NCI-H345 treated with DMSO at 0.1 percent for 48 hours (cell line): ENCODE data around the gene RFTN1.

ENCODE experiments used
- DNase-seq: peaks from one replicate; lab custom pipeline; 2025; ENCODE audit not compliant: unreplicated experiment; lab: John Stamatoyannopoulos, UW

The RFTN1 gene

DNA sequence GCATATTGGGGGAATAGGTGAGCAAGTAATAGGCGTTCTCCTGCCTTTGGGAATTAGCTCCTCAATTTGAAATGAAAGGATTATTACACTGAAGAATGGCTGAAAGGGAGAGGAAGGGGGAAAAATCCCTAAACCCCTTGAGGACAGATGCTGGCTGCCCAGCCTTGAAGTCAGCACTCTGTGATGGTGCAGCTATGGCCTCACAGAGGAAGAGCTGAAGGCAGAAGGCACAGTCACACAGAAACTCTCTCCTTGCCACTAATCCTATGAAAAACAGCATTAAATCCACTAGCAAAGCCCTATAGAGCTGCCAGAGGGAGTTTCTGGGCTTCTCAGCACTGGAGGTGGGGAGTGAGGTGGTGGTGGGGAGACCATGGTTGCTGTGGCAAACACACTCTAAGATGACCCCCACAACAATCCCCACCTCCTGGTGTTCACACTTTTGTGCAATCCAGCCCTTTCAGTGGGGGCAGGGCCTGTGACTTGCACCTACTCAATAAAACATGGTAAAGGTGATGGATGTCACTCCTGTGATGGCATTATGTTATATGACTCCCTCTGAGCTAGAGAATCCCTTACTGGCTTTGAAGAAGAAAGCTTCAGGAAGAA, 101.2 kb downstream of the RFTN1 start:
- no peak for DNase-seq

DNA sequence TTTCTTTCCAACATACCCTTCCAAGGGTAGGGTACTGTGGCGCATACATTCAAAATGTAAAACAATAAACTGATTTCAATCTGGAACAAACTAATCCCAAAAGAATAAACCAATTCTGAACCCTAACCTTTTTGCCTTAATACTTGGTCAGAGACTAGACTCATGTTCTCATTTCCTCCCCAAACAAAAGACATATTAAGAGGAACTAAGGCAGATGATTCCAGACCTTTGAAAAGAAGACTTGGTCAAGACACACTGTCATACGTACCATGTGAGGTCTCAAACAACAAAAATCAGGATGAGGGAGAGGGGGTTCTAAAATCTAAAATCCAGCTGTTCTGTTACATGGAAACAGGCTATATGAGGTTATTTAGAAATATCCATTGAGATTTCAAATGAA, 102.1 kb downstream of the RFTN1 start:
- DNase-seq, result no peak

DNA sequence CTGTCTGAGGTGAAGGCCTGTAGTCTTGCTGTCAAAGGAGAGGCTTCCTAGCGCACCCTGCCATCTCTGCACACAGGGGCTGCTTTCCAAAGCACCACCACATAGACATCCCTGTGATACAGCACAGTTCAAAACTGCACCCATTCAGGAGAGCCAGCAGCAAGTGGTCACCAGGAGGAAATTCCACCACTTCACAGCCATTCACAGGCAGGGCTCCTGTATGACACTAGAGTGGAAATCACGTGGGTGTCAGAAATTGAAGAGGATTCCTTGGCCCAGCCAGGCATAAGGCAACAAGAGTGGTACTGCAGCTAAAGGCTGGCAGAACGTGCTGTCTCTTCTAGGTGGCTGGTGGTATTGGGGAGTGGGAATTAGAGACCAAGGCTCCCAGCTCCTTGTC, 102.8 kb downstream of the RFTN1 start:
- no peak for DNase-seq

DNA sequence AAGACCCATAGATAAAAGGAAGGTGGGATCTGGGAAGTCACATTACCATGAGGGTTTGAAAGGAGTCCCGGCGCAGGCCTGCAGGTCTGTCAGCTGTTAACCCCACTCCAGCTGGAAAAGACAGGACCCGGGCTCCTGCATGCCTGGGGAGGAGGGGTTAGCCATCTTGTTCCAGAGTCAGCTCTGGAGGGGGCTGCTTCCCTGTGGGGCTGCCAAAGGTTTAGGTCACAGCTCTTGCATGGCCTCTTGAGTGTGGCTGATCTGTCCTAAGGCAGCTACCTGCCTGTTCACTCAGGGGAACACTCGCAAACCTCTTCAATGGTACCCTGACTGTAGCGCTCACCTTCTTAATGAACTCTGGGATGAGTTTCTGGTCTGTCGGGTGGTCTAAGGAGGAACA, 104.5 kb downstream of the RFTN1 start:
- DNase-seq, result no peak

DNA sequence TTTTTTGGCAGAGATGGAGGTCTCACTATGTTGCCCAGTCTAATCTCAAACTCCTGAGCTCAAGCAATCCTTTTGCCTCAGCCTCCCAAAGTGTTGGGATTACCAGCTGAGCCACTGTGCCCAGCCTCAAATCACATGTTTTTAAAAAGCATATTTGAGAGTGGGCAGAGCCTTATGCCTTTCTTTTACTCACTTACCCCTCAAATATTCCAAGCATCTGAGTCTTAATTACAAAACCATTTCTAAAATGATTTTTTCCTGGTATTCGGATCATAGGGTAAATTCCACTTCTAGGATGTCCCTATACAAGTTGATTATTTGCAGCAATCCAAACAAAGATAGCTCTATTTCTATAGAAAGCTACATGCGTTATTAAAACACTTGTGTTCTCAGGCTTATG, 106.1 kb downstream of the RFTN1 start:
- DNase-seq, result no peak

DNA sequence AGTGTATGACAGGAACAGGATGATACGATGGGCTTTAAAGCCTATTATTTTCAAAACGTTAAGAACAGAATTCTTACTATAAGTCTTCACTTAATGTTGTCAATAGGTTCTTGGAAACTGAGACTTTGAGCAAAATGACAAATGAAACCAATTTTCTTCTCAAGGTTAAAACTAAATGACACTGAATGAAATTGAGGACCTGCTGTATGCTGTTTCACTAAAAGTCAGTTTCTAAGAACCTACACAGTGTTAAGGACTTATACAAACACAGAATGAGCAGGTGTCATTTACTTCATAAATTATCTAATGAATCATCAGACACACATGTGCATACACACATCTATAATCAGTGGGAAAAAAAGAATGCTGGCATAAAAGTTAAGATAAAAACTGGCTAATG, 106.9 kb downstream of the RFTN1 start:
- no peak for DNase-seq

DNA sequence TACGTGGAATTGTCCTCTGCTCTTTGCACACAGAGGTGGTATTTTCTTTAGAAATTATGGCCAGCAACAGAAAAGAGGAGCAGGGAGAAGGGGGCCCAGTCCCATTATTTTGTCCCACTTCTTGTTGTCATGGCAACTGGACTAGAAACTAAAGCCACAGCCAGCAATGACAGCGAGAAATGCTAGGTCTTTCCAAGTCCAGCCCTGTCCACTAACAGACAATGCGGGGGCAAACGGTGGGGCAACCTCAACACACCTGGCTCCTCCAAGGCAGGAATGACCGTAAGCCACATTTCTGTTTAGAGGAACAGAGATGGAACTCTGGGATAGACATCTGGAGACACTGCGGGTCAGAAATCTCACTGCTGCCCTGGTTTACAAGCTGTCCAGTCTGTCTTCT, 107.3 kb downstream of the RFTN1 start:
- no peak for DNase-seq

DNA sequence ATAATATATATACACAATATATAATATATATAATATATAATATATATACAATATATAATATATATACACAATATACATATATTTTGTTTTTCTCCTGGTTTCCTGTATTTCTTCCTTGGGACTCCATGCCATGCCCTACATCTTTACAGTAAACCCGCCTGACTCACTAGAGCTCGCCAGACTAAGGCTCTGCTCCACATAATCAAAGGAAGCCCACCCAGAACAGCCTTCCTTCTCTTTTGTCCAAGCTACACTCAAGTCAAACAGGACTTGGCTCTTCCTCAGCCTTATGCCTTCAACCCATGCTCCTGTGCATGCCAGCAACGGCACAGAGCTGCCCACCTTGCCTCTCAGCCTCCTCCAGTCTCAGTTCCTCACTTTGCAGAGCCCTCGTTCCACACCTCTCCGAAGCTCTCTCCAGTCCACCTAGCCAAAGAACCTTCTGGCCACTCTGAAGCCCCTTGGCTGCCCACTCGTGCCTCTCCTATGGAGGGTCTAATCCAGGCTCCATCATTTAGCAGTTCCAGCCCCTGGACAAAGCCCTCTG, 109.1 kb downstream of the RFTN1 start:
- DNase-seq, result no peak

DNA sequence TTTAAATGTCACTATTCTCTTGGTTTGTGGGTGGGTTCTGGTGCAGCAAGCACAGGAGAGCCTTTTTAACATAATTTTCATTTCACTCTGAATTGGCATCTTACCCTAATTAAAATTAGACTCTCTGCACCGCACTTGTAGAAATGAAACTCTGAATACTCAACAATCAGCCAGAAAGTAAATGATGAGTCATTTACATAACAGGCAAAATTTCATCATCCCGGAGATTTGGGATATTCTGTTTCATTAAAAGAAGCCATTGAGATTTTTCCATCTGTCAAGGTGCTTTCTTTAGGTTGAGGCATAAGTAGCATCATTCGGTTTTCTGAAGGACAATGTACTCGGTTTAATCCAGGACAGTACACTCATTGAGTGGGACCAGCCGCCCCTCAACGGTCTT, 111.0 kb downstream of the RFTN1 start:
- DNase-seq, result no peak

DNA sequence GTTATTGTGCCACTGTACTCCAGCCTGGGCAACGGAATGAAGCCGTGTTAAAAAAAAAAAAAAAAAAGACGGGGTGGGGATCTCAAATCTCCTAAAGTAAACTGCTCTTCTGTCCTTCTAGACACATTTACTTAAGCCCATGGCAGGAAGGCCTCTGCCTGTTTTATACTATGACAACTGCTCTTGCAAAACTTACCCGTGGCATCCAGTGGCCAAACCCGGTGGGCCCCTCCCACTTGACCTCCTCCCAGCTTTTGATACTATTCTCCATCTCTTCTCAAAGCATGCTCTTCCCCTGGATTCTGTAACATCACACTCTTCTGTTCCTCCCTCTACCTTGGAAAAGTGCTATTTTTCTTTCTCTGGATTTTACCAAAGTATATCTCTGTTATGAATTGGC, 112.2 kb downstream of the RFTN1 start:
- DNase-seq, result no peak

DNA sequence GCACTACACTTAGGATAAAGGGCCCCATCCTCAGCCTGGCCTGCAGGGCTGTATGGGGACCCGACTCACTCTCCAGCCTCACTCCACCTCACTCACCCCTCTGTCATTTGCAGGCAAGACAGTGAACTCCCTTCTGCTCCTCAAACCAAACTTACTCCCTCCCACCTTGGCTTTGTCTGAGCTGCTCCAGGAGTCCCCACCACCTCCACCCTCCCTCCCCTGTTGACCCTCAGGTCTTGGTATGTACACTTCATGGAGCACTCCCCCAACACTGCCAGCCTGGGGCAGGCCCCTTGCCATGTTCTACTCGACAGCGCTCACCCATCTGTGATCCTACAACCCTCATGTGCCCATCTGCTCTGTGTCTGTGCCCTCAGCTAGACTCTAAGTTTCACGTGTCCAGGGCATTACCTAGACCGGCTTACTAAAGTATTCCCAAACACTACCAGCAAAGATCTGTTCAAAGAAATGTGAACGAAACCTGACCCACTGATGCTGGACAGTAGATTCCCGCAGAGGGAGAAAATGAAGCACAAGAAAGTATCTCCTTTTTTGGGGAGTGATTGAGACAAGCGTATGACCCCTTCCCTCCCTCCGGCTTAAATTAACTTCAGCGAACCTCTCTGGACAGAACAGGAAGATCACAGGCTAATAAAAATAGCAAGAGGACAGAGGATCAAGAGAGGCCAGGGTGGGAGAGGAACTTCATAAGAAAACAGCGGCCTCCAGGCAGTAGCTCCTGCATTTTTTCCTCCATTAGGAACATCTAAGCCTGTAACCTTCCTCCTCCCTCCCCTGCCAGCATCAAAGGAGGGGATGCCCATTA, 113.2 kb downstream of the RFTN1 start:
- DNase-seq, result no peak

DNA sequence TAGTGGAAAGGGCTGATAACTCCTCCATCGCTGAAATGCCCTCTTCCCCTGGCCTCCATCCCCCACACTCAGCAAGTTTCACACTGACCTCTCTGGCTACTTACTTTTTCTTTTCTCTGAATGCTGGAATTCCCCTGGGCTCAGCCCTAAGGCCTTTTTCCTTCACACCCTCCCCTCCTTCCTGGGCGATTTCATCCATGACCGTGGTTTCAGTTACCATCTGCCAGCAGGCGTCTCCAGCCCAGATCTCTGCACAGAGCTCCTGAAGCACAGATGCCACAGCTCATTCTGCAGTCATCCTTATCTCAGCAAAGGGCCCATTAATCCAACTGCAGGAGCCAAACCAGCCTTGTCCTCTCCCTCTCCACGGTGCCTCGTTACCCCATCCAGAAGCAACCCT, 114.0 kb downstream of the RFTN1 start:
- no peak for DNase-seq

DNA sequence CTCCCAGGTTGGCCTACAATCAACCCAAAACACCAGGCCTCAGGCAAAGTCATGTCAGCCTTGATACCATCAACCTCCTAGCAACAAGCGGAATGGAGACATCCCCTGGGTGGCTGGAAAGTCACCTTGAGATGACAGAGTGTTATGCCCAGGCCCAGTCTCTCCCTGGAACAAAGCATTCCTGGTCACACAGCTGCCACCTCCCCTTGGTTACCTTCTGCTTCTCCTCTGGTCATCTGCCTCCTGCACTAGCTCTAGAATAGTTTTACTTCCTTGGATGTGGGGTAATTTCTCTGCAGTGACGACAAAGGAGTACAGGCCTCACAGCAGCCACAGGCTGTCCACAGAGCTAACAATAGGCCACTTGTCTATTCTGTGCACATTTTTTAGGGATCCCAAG, 114.9 kb downstream of the RFTN1 start:
- no peak for DNase-seq

DNA sequence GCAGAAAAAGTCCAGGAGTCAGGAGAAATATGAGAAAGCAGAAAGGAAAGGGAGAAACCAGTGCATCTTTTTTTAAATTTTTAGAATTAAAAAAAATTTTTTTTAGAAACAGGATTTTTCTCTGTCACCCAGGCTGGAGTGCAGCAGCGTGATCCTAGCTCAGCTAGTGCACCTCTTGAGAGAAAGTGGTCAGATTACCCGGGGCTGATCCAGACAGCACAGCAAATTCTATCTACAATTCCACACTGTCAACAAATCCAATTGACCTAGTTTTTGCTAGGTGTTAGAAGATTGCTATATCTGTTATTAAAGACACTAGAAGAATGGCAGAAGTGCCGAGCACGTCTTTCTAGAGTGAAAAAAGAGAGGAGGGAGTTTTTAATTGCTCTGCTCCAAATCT, 117.3 kb downstream of the RFTN1 start:
- no peak for DNase-seq

DNA sequence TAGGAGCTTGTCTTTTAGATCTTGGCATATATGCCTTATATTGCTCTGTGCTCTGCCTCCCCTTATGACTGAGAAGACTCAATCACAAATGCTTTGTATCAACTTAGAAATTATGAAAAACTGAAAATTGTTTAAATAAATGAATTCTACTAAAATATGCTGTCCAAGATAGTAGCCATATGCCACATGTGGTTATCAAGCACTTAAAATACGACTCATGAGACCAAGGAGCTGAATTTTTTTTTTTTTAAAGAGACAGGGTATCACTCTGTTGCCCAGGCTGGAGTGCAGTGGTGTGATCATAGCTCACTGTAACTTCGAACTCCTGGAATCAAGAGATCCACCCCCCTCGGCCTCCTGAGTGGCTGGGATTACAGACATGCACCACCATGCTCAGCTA, 118.3 kb downstream of the RFTN1 start:
- DNase-seq, result no peak

DNA sequence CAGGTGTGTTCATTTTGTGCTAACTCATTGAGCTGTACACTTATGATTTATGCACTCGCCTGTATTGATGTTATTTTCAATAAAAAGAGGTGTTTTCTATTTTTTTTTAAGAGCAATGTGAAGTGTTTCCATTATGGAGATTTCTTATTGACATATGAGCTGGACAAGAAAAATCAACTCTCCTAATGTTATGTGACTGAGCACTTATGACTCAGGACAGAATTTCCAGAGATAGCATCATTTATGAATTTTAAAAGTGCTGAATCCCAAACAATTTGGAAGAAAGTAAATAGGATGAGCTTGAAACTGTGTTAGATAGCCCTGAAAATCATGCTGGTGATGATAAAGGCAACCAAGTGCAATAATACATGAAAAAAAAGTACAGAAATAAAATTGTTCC, 118.9 kb downstream of the RFTN1 start:
- DNase-seq, result no peak

DNA sequence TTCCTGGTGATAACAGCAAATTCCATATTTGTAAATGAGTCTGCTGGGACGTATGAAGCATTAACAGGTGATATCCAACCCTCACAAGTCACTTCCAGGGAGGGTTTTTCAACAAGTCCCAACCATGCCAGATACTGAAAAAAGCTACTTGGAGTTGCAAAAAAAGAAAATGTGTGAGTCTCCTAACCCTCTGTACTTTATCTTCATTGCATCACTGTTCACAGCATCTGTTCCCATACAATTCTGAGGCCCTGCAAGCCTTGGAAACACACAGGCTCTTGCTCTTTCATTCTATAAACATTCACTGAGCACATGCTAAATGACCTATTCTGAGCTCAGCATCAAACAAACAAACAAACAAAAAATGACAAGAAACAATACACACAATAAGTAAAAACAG, 120.8 kb downstream of the RFTN1 start:
- no peak for DNase-seq

DNA sequence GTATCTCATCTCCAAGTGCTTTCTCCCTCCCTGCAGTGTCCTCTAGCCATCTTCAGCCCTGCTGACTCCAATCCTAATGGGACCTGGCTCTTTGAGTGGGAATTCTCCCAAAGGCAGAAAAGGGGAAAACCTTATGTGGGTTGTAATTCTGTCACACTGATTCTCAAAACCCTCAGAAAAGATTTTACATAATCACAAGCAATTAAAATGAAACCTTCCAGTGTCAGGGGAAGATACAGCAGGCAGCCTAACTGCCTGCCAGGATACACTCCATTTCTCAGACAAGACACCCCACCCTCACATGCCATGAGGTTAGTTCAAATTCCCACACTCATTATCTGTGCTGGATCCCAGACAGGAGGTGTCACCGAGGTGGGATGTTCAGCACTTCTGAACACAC, 121.4 kb downstream of the RFTN1 start:
- no peak for DNase-seq

DNA sequence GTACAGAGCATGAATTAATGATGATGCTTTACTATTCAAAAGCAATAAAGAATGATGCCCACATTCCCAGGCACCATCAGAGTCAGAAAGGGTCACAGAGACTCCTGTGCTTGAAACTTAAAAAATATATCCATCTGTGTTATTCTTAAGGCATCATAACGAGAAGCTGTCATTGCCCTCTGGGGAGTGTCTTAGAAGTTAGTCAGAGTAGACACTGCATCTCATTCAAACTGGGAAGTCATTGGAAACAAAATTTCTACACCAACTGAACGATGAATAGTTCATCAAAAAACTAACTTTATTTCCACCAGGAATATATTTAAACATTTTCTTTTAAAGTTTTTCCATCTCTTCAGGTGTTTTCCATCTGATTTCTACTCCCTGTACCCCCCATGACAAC, 122.9 kb downstream of the RFTN1 start:
- DNase-seq, result no peak

DNA sequence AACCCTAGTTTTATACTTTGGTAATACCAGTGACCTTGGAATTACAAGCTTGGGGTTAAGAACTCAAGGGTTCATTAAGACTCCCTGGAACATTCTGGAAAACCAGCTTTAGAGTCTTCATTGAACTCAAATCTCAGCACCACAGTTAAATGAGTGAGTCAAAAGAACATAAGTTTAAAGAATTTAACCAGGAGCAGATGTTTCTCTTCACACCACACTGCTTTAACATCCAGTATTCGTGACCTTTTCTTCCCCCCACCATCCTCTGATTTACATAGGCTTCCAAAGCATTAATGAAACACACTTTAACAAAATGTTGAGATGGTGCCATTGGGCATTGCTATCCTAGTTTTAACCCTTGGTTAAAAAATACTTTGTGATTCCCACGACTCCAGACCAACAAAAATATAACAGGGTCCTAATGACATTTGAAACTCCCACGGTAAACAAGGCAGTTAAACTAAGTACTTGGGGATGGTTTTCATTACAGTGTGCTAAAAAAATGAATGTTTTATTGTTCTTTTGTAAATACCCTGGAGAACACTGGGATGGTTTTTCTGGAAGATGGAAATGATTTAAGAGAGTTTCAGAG, 124.6 kb downstream of the RFTN1 start:
- DNase-seq, result no peak

DNA sequence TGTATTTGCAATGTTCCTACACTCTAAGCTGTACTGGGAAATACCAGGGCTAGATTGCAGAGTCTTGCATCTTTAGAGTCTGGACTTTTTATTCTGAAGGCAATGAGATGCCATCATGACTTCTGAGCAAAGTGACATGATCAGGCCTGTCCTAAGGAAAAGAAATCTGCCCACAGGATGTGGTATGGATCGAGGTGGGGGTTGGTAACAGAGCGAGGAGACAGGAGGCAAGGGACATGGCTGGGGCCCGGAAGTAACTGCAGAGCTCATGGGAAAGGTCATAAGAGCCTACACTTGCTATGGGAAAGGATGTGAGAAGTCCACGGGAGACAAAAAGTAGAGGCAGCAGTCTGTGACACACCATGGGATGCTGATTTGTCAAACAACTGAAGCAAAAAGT, 126.9 kb downstream of the RFTN1 start:
- DNase-seq, result no peak

DNA sequence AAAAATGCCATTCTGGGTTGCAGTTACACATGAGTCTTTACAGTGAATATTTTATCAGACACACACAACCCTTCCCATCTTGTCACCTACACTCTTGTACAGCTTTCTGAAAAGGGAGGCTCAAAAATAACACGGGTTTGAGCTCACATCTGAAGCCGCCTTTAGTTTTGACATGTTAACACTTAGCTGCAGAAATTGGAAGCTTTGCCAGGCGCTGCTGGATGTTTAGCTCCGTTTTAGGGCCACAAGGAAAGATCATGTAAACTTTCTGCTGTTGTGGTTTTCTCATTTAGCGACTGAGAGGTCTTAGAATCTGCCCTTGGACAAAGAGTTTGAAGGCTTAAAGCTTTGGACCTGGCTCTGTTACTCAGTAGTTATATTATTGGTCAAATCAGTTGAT, 128.3 kb downstream of the RFTN1 start:
- no peak for DNase-seq
